ENCODE data around the gene HSFY1. TPM values are rescaled to one million over a fixed set of nuclear protein-coding genes. Genes with fewer than 3 reads are reported as not detected.
"Not testable (repeated sequence)": the region's sequence is repeated elsewhere in the genome, so short reads cannot be mapped to it uniquely, and the experiment has no call there.

The HSFY1 gene
- not detected for total RNA-seq

DNA sequence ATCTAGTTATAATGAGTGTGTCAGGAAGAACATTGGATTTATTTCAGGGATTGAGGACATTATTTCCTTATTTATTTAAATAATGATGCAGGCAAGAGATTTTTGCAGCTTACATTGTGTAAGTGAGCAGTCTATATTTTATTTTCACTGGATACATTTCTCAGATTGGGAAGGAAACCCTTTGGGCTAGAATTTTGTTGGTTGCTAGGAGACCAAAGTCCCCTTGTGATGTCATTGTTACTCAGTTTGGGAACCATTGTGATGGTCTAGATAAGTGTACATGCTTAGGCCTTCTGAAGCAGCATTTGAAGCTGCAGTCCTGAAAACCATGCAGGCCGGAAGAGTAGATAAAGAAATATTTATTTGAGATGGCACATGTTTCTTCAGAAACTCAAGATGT, at the start of gene HSFY1:
Gene HSFY1, plus strand, starts transcription at position 301 of the 400 bp plus-strand sequence. Its CDS starts 68 bp downstream, at position 369.
- not testable (repeated sequence) for DNase-seq (ENCODE audit: low spot score in 2 of 2); FAIRE-seq

DNA sequence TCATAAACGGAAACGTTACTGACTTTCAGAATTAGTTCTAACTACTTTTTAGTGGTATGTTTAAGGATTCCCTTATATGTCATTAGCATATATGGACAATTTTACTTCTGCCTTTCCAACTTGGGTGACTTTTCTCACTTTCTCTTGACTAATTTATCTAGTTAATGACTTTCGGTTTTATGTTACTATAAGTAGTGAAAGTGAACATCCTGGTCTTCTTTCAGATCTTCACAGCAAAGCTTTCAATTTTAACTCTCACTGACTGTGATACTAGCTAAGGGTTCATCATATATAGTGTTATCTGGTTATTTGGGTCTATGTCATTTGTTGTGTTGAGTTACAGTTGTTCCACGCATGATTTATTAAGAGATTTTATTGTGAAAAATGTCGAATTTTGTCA, 42.3 kb upstream of the HSFY1 start:
- FAIRE-seq; DNase-seq (ENCODE audit: low spot score in 2 of 2): not testable (repeated sequence)

- DNase-seq (ENCODE audit: low spot score in 2 of 2); FAIRE-seq: not testable (repeated sequence)
Measured at GRCh38 chrY:18530995-18531655, 15.4 kb upstream of the HSFY1 start.

GRCh38 chrY:18538952-18539351, 7.6 kb upstream of the HSFY1 start:
- FAIRE-seq; DNase-seq (ENCODE audit: low spot score in 2 of 2): not testable (repeated sequence)

- FAIRE-seq; DNase-seq (ENCODE audit: low spot score in 2 of 2): not testable (repeated sequence)
Measured at GRCh38 chrY:18553132-18553531, 6.6 kb downstream of the HSFY1 start.

- not testable (repeated sequence) for FAIRE-seq; DNase-seq (ENCODE audit: low spot score in 2 of 2)
Measured at GRCh38 chrY:18565915-18566314, 19.4 kb downstream of the HSFY1 start.

Small RNA genes lying within 50 kb of the gene (small RNA-seq; reads per million reads assigned to genes)
- gene GPM6BP1 (not detected), gene PRYP5 (not detected)

Other genes starting within 250 kb of the HSFY1 start
- gene HSFY2, start 227.0 kb downstream of the HSFY1 start, total RNA-seq: 4.1 TPM

Data from frontal cortex (tissue), 4 donors.